HG03108 (cell line): Measurements from ENCODE around the gene CDK10.

Experiments used
- ATAC-seq: cut with Tn5 transposase; IDR thresholded peaks from one replicate; pipeline ENCODE4 v1.9.1; 2021; ENCODE audit warnings: moderate library complexity; ENCODE audit not compliant: unreplicated experiment

CDK10 gene

DNA sequence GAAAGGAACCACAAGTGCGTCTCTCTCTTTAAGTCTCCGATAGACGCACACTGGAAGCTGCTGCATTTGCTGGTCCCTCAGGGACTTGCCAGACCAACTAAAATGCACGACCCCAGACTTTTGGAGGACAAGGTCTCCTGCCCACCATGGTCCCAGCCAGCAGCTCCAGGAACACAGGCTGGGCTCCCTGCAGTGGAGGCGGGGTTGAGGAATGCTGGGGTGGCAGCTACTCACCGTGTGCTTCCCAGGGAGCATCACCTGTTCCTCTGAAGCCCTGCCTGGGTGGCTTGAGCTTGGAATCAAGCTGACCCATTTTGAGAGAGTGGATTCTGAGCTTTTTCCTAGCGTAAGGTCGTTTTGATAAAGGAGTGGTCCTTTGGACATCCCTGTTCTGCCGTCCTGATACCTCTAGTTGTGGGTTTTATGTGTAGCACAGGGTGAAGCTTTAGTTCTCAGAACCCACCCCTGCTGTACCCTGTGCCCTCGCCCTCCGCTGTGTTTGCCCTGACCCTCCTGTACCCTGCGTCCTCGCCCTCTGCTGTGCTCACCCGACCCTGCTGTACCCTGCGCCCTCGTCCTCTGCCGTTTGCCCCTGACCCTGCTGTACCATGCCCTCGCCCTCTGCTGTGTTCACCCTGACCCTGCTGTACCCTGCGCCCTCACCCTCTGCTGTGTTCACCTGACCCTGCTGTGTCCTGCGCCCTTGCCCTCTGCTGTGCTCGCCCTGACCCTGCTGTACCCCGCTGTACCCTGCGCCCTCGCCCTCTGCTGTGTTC lies 45.8 kb downstream of the CDK10 start:
- no peak for ATAC-seq

DNA sequence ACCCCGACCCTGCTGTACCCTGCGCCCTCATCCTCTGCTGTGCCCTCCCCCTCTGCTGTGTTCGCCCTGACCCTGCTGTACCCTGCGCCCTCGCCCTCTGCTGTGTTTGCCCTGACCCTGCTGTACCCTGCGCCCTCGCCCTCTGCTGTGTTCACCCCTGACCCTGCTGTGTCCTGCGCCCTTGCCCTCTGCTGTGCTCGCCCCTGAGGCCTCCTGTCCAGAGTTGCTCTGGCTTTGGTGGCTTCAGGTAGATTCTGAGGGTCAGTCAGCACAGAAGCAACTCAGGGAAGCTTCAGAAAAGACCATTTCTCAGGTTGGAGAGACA lies 46.4 kb downstream of the CDK10 start:
- no peak for ATAC-seq

DNA sequence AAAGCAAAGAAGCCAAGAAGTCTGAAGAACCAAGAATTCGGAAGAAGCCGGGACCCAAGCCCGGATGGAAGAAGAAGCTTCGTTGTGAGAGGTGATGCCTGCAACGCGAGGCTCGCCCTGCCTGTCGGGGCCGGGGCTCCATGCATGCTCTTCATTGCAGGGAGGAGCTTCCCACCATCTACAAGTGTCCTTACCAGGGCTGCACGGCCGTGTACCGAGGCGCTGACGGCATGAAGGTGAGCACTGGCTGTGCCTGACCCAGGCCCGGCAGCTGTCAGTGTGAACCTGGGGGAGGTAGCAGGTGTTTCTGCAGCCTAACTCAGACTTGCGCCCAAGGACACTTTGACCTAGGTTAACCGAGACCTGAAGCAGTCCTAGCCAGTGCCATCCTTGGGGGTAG lies 46.8 kb downstream of the CDK10 start:
- ATAC-seq: no peak

DNA sequence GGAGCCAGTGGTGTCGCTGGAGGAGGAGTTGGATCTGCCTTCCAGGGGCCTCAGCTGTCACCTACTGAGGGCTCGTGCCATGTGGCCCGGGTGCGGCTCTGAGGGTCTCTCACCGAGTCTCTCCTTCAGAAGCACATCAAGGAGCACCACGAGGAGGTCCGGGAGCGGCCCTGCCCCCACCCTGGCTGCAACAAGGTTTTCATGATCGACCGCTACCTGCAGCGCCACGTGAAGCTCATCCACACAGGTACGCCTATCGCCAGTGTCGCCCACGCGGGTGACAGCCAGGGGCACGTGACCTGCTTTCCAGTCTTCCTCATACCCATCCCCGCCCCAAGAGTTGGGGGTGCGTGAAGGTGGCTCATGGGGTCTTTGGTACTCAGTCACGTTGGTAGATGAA lies 47.3 kb downstream of the CDK10 start:
- no peak for ATAC-seq

DNA sequence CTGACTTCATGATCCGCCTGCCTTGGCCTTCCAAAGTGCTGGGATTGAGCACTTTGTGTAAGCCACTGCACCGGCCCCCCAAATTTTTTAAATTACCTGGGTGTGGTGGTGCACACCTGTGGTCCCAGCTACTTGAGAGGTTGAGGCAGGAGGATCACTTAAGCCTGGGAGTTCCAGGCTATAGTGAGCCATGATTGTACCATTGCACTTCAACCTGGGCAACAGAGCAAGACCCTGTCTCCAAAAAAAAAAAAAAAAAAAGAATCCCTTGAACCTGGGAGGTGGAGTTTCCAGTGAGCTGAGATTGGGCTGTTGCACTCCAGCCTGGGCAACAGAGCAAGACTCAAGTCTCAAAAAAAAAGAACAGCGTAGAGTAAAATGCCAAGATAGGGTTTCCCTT lies 50.1 kb downstream of the CDK10 start:
- ATAC-seq: no peak

DNA sequence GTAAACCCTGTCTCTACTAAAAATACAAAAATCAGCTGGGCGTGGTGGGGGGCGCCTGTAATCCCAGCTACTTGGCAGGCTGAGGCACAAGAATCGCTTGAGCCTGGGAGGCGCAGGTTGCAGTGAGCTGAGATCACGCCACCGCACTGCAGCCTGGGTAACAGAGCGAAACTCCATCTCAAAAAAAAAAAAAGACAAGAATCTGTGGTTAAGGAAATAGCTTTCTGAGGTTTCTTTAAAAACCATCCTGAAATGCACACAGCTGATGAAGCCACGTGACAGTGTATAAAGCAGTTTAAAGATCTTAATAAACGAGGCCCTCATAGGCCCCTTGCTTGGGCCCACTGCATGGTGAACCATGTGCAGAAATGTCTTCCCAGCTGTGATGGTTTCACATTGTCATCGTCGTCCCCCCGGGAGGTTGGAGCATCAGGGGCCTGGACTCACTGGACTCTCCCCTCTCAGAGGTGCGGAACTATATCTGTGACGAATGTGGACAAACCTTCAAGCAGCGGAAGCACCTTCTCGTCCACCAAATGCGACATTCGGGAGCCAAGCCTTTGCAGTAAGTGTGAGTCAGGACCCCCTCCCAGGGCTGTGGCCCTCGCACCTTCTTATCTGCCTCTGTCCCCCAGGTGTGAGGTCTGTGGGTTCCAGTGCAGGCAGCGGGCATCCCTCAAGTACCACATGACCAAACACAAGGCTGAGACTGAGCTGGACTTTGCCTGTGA lies 51.0 kb downstream of the CDK10 start:
- ATAC-seq: no peak

DNA sequence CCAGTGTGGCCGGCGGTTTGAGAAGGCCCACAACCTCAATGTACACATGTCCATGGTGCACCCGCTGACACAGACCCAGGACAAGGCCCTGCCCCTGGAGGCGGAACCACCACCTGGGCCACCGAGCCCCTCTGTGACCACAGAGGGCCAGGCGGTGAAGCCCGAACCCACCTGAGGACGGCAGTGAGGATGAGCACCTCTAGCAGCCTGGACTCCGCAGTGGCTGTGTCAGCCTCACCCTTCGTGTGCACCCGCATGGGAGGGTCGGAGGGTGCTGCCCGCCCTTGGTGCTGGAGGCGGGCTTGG lies 51.5 kb downstream of the CDK10 start:
- ATAC-seq: no peak

DNA sequence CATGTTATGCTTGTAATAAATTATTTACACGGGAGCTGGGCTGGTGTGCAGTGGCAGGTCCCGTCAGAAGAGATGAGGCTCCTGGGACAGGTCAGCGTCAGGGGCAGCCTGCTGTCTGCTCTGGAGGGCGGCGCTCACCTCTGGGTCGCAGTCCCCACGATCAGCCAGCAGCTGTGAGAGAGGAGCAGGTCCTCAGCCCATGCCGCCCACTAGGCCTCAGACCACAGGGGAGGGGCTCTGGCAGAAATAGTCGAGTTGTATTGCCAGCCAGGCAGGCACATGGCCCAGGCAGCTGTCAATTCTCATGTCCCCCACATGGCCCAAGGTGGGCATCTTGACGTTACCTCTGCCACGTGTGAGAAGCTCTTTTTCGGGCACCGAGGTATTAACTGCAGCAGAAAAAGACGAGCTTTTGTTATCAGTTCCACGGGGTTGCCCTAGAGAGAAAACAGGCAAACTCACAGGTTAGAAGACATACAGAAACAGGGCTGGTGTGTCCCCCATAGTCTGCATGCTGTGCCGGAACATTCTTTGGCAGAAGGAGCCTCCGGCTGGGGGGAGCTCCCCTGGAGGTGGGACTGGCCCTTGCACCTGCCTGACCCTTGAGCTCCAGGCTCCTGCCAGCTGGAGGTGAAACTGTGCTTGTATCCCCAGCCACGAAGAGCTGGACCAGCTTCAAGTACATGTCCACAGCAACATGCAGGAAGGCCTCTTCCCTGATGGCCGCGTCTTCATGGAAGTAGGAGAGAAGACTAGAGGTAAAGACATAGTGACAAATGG lies 52.2 kb downstream of the CDK10 start:
- no peak for ATAC-seq

DNA sequence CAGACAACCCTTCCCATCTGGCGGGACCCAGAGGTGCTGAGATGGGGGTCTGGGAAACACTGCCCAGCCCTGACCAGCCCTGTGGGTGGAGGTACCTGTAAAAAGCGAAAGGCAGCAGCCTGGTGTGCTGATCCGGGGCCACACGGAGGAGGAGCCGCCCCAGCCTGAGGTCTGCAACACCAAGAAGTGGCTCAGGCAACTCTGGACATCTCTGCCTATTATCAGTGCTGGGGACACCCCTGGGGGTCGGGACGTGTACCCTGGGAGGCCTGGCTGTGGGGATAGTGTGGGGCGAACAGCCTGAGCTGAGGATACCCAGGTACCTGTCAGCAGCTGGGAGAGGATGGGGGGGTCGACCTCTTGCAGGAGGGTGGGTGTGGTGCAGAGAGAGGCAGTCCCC lies 52.9 kb downstream of the CDK10 start:
- ATAC-seq: no peak

DNA sequence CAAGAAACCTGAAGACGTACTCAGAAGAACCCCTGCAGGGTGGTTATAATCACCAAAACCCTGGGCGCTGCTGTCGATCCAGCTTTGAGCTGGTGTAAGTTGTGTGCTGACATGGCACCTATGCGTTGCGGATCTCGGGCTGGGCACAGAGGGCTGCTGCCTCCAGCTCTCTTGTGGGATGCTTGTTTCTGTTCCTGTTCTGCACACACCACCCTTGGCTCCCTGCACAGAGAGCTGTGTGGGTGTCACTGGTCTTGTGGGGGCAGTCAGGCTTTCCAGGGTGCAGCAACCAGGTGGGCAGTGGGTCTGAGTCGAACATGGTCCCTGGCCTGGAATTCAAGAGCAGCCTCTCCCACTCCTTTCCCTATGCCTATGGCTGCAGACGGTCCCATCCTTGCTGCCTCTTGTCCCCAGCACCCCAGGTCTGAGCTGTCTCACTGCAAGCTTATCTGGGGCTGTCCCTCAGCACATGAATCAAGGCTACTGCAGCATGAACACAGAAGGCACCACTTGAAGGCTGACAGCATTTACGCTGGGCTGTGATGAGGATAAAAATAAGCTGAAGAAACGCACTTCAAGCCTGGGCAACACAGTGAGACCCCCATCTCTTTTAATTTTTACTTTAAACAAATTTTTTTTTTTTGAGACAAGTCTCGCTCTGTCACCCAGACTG lies 55.0 kb downstream of the CDK10 start:
- ATAC-seq: no peak

DNA sequence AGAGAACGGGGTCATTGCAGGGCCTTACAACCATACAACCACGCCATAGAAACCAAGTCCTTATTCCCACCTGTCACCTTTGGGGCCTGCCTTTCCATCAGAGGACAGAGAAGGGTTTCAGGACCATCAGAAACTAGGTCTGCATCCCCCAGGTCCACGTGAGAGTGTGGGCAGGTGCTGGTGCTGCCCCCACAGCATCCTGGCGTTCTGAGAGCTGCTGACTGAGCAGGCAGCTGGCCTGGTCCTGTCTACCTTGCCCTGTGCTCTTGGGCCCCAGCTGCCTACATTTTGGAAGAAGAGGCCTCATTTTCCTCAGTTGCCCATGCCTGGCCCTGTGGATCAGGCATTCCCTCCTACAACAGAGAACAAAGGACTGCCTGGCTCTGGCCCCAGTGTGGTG lies 56.5 kb downstream of the CDK10 start:
- ATAC-seq: no peak

DNA sequence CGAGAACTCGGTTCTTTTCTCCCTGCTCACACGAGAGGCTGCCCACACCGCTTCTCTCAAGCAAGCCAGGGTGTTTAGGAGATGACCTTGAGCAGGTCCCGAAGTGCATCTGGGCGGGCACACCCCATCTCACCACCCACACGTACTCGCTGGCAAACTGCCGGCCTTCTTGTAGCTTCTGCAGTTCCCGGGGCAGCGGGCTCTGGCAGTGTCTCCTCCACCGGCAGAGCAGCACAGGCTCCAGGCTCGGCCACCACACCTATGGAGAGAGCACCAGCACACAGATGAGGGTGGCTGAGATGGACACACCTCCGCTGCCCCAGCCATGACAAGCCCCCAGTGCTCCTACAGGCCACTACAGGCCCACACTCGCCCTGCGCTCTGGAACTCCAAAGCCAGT lies 58.3 kb downstream of the CDK10 start:
- ATAC-seq: no peak
